ENCODE data around the gene MTF2.
A peak's percentile ranks its signal among the peaks of the same experiment; 100 is the strongest.

The MTF2 gene

DNA sequence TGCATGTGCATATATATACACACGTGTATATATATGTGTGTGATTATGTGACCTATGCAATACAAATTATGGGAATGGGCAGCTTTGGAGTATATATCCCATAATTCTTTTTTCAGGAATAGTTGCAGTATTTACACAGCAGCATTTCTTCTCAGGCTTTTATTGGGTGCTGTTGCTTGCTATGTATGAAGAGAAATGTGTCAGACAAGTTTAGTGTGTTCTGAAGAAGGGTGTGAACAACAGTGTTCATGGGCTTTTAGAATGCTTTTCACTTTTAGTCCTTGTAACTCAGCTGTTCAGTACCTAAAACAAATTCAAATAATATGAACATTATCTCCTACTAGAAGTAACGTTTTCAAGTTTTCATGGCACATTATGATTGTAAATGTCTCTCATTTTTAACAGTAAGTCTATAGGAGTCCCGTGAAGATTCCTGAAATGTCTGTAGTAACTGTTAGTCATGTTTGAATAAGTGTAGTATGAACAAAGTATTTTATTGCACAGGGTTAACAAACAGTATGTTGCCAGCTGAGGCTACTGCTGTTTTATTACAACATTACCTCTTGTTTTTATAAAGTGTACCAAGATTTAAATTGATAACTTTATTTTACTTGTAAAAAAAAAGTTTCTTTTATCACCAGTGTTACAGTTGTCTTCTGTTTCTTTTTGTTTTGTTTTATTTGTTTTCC is 58.7 kb downstream of the MTF2 start:
- TF ChIP-seq, protein P1, sequence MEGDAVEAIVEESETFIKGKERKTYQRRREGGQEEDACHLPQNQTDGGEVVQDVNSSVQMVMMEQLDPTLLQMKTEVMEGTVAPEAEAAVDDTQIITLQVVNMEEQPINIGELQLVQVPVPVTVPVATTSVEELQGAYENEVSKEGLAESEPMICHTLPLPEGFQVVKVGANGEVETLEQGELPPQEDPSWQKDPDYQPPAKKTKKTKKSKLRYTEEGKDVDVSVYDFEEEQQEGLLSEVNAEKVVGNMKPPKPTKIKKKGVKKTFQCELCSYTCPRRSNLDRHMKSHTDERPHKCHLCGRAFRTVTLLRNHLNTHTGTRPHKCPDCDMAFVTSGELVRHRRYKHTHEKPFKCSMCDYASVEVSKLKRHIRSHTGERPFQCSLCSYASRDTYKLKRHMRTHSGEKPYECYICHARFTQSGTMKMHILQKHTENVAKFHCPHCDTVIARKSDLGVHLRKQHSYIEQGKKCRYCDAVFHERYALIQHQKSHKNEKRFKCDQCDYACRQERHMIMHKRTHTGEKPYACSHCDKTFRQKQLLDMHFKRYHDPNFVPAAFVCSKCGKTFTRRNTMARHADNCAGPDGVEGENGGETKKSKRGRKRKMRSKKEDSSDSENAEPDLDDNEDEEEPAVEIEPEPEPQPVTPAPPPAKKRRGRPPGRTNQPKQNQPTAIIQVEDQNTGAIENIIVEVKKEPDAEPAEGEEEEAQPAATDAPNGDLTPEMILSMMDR (conservative IDR thresholded peaks at IDR 0.05; ENCODE audit: low read length) = no peak
- no peak overlapping the region for H3K4me3 ChIP-seq (ENCODE audit: low read length)

DNA sequence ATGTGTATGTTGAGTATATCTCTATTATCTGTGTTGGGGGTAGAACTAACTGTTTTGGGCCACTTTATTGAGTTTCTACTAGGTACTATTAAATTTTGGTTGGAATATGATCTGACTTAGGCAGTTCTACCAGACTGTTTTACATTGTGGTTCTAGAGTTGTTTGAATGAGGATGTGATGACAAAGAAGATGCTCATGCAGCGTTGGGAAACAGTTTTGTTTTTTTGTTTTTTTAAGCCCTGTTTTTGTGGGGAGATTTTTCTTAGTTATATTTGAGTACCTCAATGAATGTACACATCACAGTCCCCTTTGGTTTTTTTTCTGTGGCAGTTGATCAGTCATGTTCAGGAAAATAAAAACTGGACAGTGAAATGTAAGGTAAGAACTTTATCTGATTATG is 61.0 kb downstream of the MTF2 start:
- TF ChIP-seq, protein P1 (conservative IDR thresholded peaks at IDR 0.05; ENCODE audit: low read length) = no peak
- H3K4me3 ChIP-seq (ENCODE audit: low read length) = no peak overlapping the region
- no peak for DNase-seq (ENCODE audit: low read depth)

More for the DNA sequence above, 58.7 kb downstream of the MTF2 start:
- no peak for DNase-seq (ENCODE audit: low read depth)

DNA sequence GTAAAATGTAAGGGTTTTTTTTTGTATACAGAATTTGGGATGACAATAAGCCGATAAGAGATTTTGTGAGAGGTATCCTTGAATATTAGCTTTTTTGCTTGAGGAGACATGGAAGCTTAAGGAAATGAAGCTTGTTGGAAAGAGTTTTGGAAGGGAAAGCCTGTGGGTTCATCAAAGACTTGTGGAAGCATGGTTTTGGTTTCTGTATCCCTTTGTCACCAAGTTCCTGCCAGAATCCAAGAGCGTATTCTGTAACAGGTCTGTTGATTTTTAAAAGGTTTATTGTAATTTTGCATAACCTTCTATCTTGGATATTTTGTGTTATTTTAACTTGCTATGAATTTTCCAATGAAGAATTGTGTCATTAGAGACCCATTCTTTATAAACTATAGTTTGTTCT is 63.1 kb downstream of the MTF2 start:
- TF ChIP-seq, protein P1 (conservative IDR thresholded peaks at IDR 0.05; ENCODE audit: low read length) = no peak
- no peak overlapping the region for H3K4me3 ChIP-seq (ENCODE audit: low read length)
- no peak for DNase-seq (ENCODE audit: low read depth)

DNA sequence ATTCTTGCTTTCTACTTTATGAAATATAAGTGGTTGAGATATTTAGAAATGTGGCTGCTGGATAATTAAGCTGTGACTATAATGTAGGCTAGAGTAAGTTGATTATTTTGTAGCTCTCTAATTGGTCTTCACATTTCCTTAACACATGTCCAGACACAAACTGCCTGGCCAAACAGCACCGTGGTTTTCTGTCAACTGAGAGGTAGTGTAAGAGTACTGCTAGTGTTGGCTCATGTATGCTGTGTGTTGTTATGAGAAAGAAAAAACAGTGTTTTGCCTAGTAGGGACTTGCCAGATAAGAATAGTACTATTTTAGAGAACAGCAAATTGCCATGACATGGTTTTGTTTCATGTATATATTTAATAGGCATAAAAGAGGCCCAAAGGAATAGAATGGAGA is 64.1 kb downstream of the MTF2 start:
- DNase-seq (ENCODE audit: low read depth) = no peak
- TF ChIP-seq, protein P1 (conservative IDR thresholded peaks at IDR 0.05; ENCODE audit: low read length) = no peak
- no peak overlapping the region for H3K4me3 ChIP-seq (ENCODE audit: low read length)

DNA sequence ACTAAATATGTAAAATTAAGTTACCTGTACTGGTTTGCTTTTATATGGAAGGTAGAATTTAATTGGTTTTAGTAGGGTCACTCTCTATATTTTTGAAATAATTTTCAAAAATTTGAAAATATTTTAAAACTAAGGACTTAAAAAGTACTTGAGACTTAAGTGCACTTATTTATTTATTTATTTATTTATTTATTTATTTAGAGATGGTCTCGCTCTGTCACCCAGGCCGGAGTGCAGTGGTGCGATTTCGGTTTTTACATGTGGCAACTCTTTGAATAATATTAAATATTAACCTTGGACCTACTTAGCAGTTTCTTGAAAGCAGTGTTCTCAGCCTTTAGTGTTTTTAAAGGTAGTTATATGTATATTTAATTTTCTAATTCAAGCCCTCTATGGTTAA is 64.7 kb downstream of the MTF2 start:
- TF ChIP-seq, protein P1 (conservative IDR thresholded peaks at IDR 0.05; ENCODE audit: low read length) = no peak
- DNase-seq (ENCODE audit: low read depth) = no peak
- no peak overlapping the region for H3K4me3 ChIP-seq (ENCODE audit: low read length)

DNA sequence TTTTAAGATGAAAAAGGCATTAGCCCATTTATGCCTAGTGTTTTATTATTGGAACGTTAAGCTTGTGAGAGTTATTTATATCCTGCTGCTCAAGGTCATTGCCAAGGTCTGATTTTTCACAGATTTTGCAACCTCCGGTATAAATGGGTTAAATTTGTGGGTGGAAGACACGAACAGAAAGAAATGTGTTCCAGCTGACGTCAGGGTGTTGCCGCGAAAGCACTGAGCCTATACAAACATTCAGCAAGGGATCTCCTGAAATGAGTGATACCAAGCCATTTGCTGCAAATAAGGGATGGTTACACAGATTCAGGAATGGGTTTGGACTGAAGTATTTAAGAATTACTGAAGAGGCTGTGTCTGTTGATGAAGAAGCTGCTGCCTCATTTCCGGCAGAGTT is 68.9 kb downstream of the MTF2 start:
- TF ChIP-seq, protein P1 (conservative IDR thresholded peaks at IDR 0.05; ENCODE audit: low read length) = no peak
- no peak overlapping the region for H3K4me3 ChIP-seq (ENCODE audit: low read length)
- peak; percentile 58 for DNase-seq (ENCODE audit: low read depth)

DNA sequence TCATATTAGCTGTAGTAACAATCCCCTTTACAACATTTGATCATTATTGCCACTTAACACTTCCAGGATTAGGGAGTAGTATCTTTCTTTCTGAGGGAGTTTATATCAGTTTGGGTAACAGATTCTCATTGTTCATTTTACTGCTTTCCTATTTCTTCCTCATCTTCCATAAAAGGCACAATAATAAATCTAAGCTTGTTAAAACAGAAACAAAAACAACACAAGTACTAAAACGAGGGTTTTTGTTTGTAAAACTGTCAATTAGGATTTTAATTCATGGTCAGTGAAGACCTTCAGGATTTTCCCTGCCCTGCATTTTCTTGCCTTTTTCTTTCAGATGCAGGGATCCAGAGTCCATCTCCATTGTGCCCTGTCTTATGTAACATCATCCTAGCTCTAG is 71.6 kb downstream of the MTF2 start:
- TF ChIP-seq, protein P1 (conservative IDR thresholded peaks at IDR 0.05; ENCODE audit: low read length) = no peak
- no peak for DNase-seq (ENCODE audit: low read depth)
- no peak overlapping the region for H3K4me3 ChIP-seq (ENCODE audit: low read length)

All from AG10803 (cell line).